K562 (cell line): ENCODE data around the gene CPPED1. TPM values are rescaled to one million over a fixed set of nuclear protein-coding genes. Genes with fewer than 3 reads are reported as not detected.

Experiments used
- TFAM ChIP-seq: fragments of 250-450 bp; sonication (Bioruptor Pico); conservative IDR thresholded peaks from 2 replicates; pipeline ENCODE4 v1.5.0; 2021; ENCODE audit warnings: mild to moderate bottlenecking, moderate library complexity
- microRNA-seq: library from miRNA; unstranded; fragments of <30 nt; microRNA quantifications from one replicate; pipeline ENCODE4, GENCODE V29; 2018; ENCODE audit warnings: borderline microRNAs expressed
- polyA plus RNA-seq, 8 experiments: library from polyadenylated mRNA; depleted of rRNA in 4 of 8; stranded (reverse) in 5 of 8; unstranded in 3 of 8; fragments of >200 nt; fragmentation: Nextera tagmentation in 2 of 8; fragmentation: Illumina TruSeq in 1 of 8; extraction: Ambion mirVana in 2 of 8; extraction: Trizol in 1 of 8; gene quantifications; 2 replicates each; pipeline versions ENCODE4 v1.2.1 to v1.2.3, GENCODE V29; 2011 to 2014; ENCODE audit warnings: inconsistent platforms in 1 of 8, missing spikeins in 1 of 8
- small RNA-seq: library from RNA; depleted of rRNA; stranded (forward); fragments of <200 nt; gene quantifications from one replicate; pipeline ENCODE3, GENCODE V24; 2014
- total RNA-seq, 7 experiments: library from RNA; depleted of rRNA in 6 of 7; stranded (reverse); fragments of >200 nt in 6 of 7; fragmentation: Illumina TruSeq in 2 of 7; extraction: Trizol in 2 of 7; gene quantifications; 2 replicates each; pipeline versions ENCODE4 v1.2.1 to v1.2.3, GENCODE V29; 2011 to 2021; ENCODE audit warnings: low replicate concordance in 1 of 7
- TF ChIP-seq, protein P1 (sequence below): fragments of 250-450 bp; sonication (Bioruptor Pico); IDR thresholded peaks from 2 replicates; pipeline ENCODE4 v1.5.0; 2022; ENCODE audit warnings: mild to moderate bottlenecking

The CPPED1 gene
- total and polyA plus RNA-seq, 9 of the 15 experiments (the other 6 are each of a cell fraction or from before 2014, with no cell fraction given) = 7.5 to 25.7 (median 16.9) TPM

DNA sequence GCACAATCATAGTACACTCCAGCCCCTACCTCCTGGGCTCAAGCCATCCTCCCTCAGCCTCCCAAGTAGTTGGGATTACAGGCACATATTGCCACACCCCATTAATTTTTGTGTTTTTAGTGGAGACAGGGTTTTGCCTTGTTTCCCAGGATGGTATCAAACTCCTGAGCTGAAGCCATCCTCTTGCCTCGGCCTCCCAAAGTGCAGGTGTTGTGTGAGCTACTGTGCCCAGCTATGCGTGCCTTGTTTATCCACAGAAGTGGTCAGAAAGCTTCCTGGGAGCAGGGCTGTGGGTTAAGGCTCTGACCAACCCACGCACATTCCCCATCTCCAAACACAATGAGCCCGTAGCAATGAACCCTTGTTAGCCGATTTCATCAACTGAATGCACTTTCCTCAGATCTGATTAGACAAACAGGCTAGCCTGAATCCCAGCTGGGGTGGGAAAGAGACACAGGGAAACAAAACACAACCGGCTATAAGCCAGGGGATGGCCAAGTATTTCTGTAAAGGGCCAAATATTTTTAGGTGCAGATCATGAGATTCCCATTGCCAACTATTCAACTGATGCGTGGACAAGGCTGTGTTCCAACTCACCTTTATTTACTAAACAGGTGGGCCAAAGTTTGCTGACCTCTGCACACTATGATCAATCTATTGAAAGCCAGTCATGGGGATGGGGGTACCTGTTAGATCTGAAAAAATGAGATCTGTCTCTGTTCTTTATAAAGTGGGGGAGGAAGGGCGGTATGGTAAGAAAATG is 193.6 kb downstream of the CPPED1 start (continued):
- no peak for TF ChIP-seq TFAM (CRISPR knock-in tag)
- TF ChIP-seq, protein P1, sequence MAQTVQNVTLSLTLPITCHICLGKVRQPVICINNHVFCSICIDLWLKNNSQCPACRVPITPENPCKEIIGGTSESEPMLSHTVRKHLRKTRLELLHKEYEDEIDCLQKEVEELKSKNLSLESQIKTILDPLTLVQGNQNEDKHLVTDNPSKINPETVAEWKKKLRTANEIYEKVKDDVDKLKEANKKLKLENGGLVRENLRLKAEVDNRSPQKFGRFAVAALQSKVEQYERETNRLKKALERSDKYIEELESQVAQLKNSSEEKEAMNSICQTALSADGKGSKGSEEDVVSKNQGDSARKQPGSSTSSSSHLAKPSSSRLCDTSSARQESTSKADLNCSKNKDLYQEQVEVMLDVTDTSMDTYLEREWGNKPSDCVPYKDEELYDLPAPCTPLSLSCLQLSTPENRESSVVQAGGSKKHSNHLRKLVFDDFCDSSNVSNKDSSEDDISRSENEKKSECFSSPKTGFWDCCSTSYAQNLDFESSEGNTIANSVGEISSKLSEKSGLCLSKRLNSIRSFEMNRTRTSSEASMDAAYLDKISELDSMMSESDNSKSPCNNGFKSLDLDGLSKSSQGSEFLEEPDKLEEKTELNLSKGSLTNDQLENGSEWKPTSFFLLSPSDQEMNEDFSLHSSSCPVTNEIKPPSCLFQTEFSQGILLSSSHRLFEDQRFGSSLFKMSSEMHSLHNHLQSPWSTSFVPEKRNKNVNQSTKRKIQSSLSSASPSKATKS (CRISPR knock-in tag) = no peak

Small RNAs within 50 kb of the gene (microRNA-seq; reads per million reads assigned to microRNA genes)
- gene MIR4718 = not detected

Small RNAs within 50 kb of the gene (small RNA-seq; reads per million reads assigned to genes)
- gene MIR4718 (not detected), gene RF00443 (not detected)

Other genes with a start within 250 kb of the CPPED1 start
- gene SHISA9, start 97.7 kb upstream of the CPPED1 start, total RNA-seq (2014; rRNA removed) = not detected in 2 replicates
- under 0.01 TPM in 1 of 2 replicates, not detected in the other for gene SHISA9, start 97.7 kb upstream of the CPPED1 start, total RNA-seq (2014; rRNA removed; fragmentation: Illumina TruSeq; extraction: Trizol)
- gene SHISA9, start 97.7 kb upstream of the CPPED1 start, total RNA-seq (2015; rRNA removed; fragmentation: Illumina TruSeq; extraction: Trizol) = not detected in 2 replicates
- gene SHISA9, start 97.7 kb upstream of the CPPED1 start, total RNA-seq (2021) = 0.16 TPM in 1 of 2 replicates, not detected in the other
- gene SHISA9, start 97.7 kb upstream of the CPPED1 start, polyA plus RNA-seq (2011; rRNA removed) = 0.01 and 0.03 TPM in 2 replicates
- gene SHISA9, start 97.7 kb upstream of the CPPED1 start, polyA plus RNA-seq (2014; fragmentation: Illumina TruSeq; extraction: Trizol) = not detected in 2 replicates
- gene SHISA9, start 97.7 kb upstream of the CPPED1 start, polyA plus RNA-seq (2014; fragmentation: Nextera tagmentation; extraction: Ambion mirVana) = not detected
- gene SHISA9, start 97.7 kb upstream of the CPPED1 start, polyA plus RNA-seq (2014; rRNA removed) = not detected in 2 replicates